Measurements from ENCODE around the gene KLHL28. TPM values are rescaled to one million over a fixed set of nuclear protein-coding genes. Genes with fewer than 3 reads are reported as not detected.

KLHL28 gene
- total RNA-seq (10 to 100 TPM in 8 of 10 donors, 1 to 10 TPM in 2; 9.0 to 15.4 (median 13.0) TPM), polyA plus RNA-seq (1 to 10 TPM; 1.7 to 2.6 TPM)
- long read RNA-seq, donor 1, partial matches to known transcripts, result 1 of 3 reads
- long read RNA-seq, donor 1, other reads (novel, unspliced or antisense), result 2 of 3 reads
- long read RNA-seq, donor 2, partial matches to known transcripts, result 1 of 2 reads
- long read RNA-seq, donor 2, other reads (novel, unspliced or antisense), result 1 of 2 reads
- long read RNA-seq, donor 3, full-length matches to known transcripts, result 1 of 15 reads
- long read RNA-seq, donor 3, partial matches to known transcripts, result 9 of 15 reads
- long read RNA-seq, donor 3, other reads (novel, unspliced or antisense), result 5 of 15 reads

GRCh38 chr14:44961554-44962333, at the start of gene KLHL28, which contains the start of gene TOGARAM1:
Gene KLHL28 (minus strand): TSS chr14:44961947. CDS start chr14:44945928, 16,019 bp downstream.
Gene TOGARAM1 (plus strand): TSS chr14:44962190. CDS start chr14:44962422, 232 bp downstream.
- Histone ChIP-seq H3K27me3 (no peaks in the 10 kb centered on the region), H3K36me3 (no peaks in the 10 kb centered on the region), H3K4me1 (peaks cover 0 to 78% (median 66%) of the 10 kb centered on the region in 9 donors), H3K4me3 (peak within 1 kb of the TSS; percentile 50 to 98 (median 84)), H3K27ac (peak within 1 kb of the TSS; percentile 79 to 96 (median 88)), H3K9me3 (no peaks in the 10 kb centered on the region)
- ATAC-seq (peak; percentile 96 to 98 (median 96)), DNase-seq (peak; percentile 89 to 99)
- no peak for TF ChIP-seq CTCF (IDR thresholded peaks at IDR 0.05)
- 0% methylated on average over 37 of the region's 37 CpGs for WGBS, 2 donors
- intact Hi-C loops (cut with DNase I), result loop anchor here in 7 of 10 donors (1.0 to 10.0 kb wide), 12 partner anchors 49 to 293 kb away; partner anchors contain the start of genes FANCM (in 5 of the 7), FKBP3 (in 4 of the 7), PRPF39 (in 4 of the 7) and MIS18BP1 (in 3 of the 7)

- Histone ChIP-seq H3K36me3 (peaks cover 0 to 85% (median 9%) of the 10 kb centered on the region in 9 donors), H3K9me3 (peaks cover 0 to 3% (median 0%) of the 10 kb centered on the region in 11 donors), H3K4me1 (no peaks in the 10 kb centered on the region), H3K4me3 (no peak overlapping the region), H3K27me3 (no peaks in the 10 kb centered on the region), H3K27ac (no peak overlapping the region)
- no peak for TF ChIP-seq CTCF (IDR thresholded peaks at IDR 0.05)
- WGBS, 2 donors, result 86 to 93% methylated on average over 2 of the region's 2 CpGs
- ATAC-seq (no peak), DNase-seq (no peak)
- intact Hi-C loops (cut with DNase I), result no loop called here
Observed at GRCh38 chr14:45003924-45004323, 42.2 kb upstream of the KLHL28 start.

GRCh38 chr14:44995770-44996294, 34.1 kb upstream of the KLHL28 start:
- H3K27ac ChIP-seq, result peak overlapping the region in 1 of 10 donors; percentile 34

More at GRCh38 chr14:44995770-44996294, 34.1 kb upstream of the KLHL28 start:
- Histone ChIP-seq H3K27me3 (no peaks in the 10 kb centered on the region), H3K9me3 (no peaks in the 10 kb centered on the region), H3K4me3 (no peak overlapping the region), H3K4me1 (peaks cover 0 to 12% (median 0%) of the 10 kb centered on the region in 9 donors), H3K36me3 (peaks cover 0 to 38% (median 7%) of the 10 kb centered on the region in 9 donors)
- no peak for ATAC-seq
- TF ChIP-seq CTCF (IDR thresholded peaks at IDR 0.05), result no peak
- 83 to 86% methylated on average over 4 of the region's 4 CpGs for WGBS, 2 donors
- intact Hi-C loops (cut with DNase I), result no loop called here
- no peak for DNase-seq
